ENCODE results near the gene MYADML2.

The MYADML2 gene

GRCh38 chr17:81940538-81941483, 6.2 kb downstream of the MYADML2 start:
- no peak for DNase-seq (ENCODE audit: low read depth in 2 of 2)

GRCh38 chr17:81939881-81940385, 7.1 kb downstream of the MYADML2 start:
- DNase-seq (ENCODE audit: low read depth in 2 of 2) = no peak

- DNase-seq (ENCODE audit: low read depth in 2 of 2) = no peak
These were observed 7.8 kb downstream of the MYADML2 start for GRCh38 chr17:81939218-81939617.

GRCh38 chr17:81935709-81936084, 11.3 kb downstream of the MYADML2 start:
- no peak for DNase-seq (ENCODE audit: low read depth in 2 of 2)

- DNase-seq (ENCODE audit: low read depth in 2 of 2) = no peak
These were observed 12.0 kb downstream of the MYADML2 start for GRCh38 chr17:81934850-81935708.

GRCh38 chr17:81934098-81934757, 12.8 kb downstream of the MYADML2 start:
- DNase-seq (ENCODE audit: low read depth in 2 of 2) = no peak

GRCh38 chr17:81933178-81933699, 13.8 kb downstream of the MYADML2 start:
- no peak for DNase-seq (ENCODE audit: low read depth in 2 of 2)

GRCh38 chr17:81932333-81932983, 14.6 kb downstream of the MYADML2 start:
- DNase-seq (ENCODE audit: low read depth in 2 of 2) = no peak

GRCh38 chr17:81931557-81932332, 15.3 kb downstream of the MYADML2 start:
- no peak for DNase-seq (ENCODE audit: low read depth in 2 of 2)

- DNase-seq (ENCODE audit: low read depth in 2 of 2) = no peak
These were observed 15.9 kb downstream of the MYADML2 start for GRCh38 chr17:81931189-81931556.

- DNase-seq (ENCODE audit: low read depth in 2 of 2) = no peak
These were observed 16.6 kb downstream of the MYADML2 start for GRCh38 chr17:81930142-81931125.

- no peak for DNase-seq (ENCODE audit: low read depth in 2 of 2)
These were observed 17.5 kb downstream of the MYADML2 start for GRCh38 chr17:81929253-81930141.

GRCh38 chr17:81928544-81929252, 18.3 kb downstream of the MYADML2 start:
- DNase-seq (ENCODE audit: low read depth in 2 of 2) = no peak

GRCh38 chr17:81927653-81928543, 19.1 kb downstream of the MYADML2 start, which contains the start of gene MAFG:
MAFG (minus strand) TSS chr17:81927735; CDS start chr17:81923185, 4,550 bp downstream.
- peak; percentile 84 to 85 for DNase-seq (ENCODE audit: low read depth in 2 of 2)

- DNase-seq (ENCODE audit: low read depth in 2 of 2) = no peak
These were observed 19.8 kb downstream of the MYADML2 start for GRCh38 chr17:81927152-81927652.

Data from stimulated activated CD4-positive, alpha-beta T cell treated with anti-CD3 and anti-CD28 coated beads, Interleukin-4, amount 100 ng/mL, for 48 hours (primary cell).